SJSA1 (cell line): ENCODE measurements around the gene PRR33. TPM values are rescaled to one million over a fixed set of nuclear protein-coding genes. Genes with fewer than 3 reads are reported as not detected.

Source experiments
- DNase-seq, 2 experiments: peaks; one replicate each; pipeline ENCODE4 v3.0.0-alpha.2; 2015 to 2020; ENCODE audit warnings: low spot score in 2 of 2, low read depth in 1 of 2
- H3K27ac ChIP-seq: fragments of 250-450 bp; sonication (Bioruptor Pico); 2 replicates; pipeline ENCODE4 v1.5.1; 2020; ENCODE audit warnings: mild to moderate bottlenecking, moderate library complexity
- H3K27me3 ChIP-seq: fragments of 250-450 bp; sonication (Bioruptor Pico); replicated peaks from 2 replicates; pipeline ENCODE4 v1.5.1; 2020; ENCODE audit warnings: mild to moderate bottlenecking, moderate library complexity
- H3K36me3 ChIP-seq: fragments of 250-450 bp; sonication (Bioruptor Pico); 2 replicates; pipeline ENCODE4 v1.5.1; 2020; ENCODE audit warnings: mild to moderate bottlenecking
- H3K4me1 ChIP-seq: fragments of 250-450 bp; sonication (Bioruptor Pico); replicated peaks from 2 replicates; pipeline ENCODE4 v1.6.1; 2021; ENCODE audit warnings: mild to moderate bottlenecking
- H3K4me3 ChIP-seq: fragments of 250-450 bp; sonication (Bioruptor Pico); 2 replicates; pipeline ENCODE4 v1.5.1; 2020; ENCODE audit warnings: mild to moderate bottlenecking
- H3K9me3 ChIP-seq: fragments of 250-450 bp; sonication (Bioruptor Pico); replicated peaks from 2 replicates; pipeline ENCODE4 v1.5.1; 2020; ENCODE audit warnings: mild to moderate bottlenecking
- total RNA-seq: library from RNA; depleted of rRNA; stranded (reverse); fragments of >200 nt; shearing (Covaris generic); gene quantifications from 2 replicates; pipeline ENCODE4 v1.2.3, GENCODE V29; 2014

Gene PRR33
- total RNA-seq, 1 experiment from 2014 or later: not detected

GRCh38 chr11:1916132-1916985 is 24.7 kb upstream of the PRR33 start:
- no peaks in the 10 kb centered on the region for H3K36me3 ChIP-seq
- peaks cover 7% of the 10 kb centered on the region for H3K4me1 ChIP-seq
- DNase-seq: no peak
- no peak overlapping the region for H3K4me3 ChIP-seq
- no peaks in the 10 kb centered on the region for H3K9me3 ChIP-seq
- no peaks in the 10 kb centered on the region for H3K27me3 ChIP-seq
- H3K27ac ChIP-seq: no peak overlapping the region

GRCh38 chr11:1915795-1916131 is 24.1 kb upstream of the PRR33 start:
- H3K27me3 ChIP-seq: no peaks in the 10 kb centered on the region
- DNase-seq: no peak
- no peak overlapping the region for H3K4me3 ChIP-seq
- H3K36me3 ChIP-seq: no peaks in the 10 kb centered on the region
- H3K27ac ChIP-seq: no peak overlapping the region
- H3K9me3 ChIP-seq: no peaks in the 10 kb centered on the region
- H3K4me1 ChIP-seq: peaks cover under 1% of the 10 kb centered on the region

DNA sequence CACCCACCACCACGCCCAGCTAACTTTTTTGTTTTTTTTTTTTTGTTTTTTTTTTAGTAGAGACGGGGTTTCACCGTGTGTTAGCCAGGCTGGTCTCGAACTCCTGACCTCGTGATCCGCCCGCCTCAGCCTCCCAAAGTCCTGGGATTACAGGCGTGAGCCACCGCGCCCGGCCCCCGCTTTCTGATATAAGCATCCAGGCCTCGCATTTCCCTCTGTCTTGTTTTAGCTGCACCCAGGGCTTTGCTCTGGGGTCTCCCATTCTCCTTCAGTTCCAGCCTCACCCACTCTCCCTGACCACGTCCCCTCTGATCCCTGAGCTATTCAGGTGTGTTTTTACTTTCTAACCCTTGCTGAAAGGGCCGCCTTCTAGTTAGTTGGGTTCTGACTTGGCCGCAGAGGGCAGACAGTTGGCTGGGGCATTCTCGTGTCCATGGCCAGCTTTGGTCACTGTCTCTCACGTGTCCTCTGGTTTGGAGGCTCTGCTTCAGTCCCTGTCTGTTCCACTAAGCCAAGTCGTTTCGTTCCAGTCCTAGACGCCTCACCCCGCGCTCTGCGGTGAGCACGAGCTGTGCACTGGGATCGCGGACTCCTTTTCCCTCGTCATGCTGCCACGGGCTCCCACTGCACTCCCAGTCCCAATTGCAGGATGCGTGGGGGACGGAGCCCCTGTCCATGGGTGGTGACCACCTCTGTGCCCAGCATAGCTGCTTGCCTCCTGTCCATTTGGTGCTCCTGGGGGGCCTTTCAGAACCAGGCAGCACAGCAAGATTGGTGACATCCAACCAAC is 21.8 kb upstream of the PRR33 start:
- no peak overlapping the region for H3K27ac ChIP-seq
- H3K9me3 ChIP-seq: no peaks in the 10 kb centered on the region
- H3K36me3 ChIP-seq: no peaks in the 10 kb centered on the region
- no peaks in the 10 kb centered on the region for H3K27me3 ChIP-seq
- H3K4me1 ChIP-seq: peaks cover 8% of the 10 kb centered on the region; the same call in 1 of the 2 replicates
- no peak for DNase-seq
- no peak overlapping the region for H3K4me3 ChIP-seq

GRCh38 chr11:1912289-1912878 is 20.7 kb upstream of the PRR33 start:
- Histone ChIP-seq H3K4me3 (no peak overlapping the region), H3K27ac (no peak overlapping the region), H3K9me3 (no peaks in the 10 kb centered on the region), H3K4me1 (peaks cover 12% of the 10 kb centered on the region; the same call in 1 of the 2 replicates), H3K36me3 (no peaks in the 10 kb centered on the region), H3K27me3 (no peaks in the 10 kb centered on the region)
- no peak for DNase-seq

- Histone ChIP-seq H3K36me3 (no peaks in the 10 kb centered on the region), H3K9me3 (no peaks in the 10 kb centered on the region), H3K27ac (no peak overlapping the region), H3K27me3 (no peaks in the 10 kb centered on the region), H3K4me1 (peaks cover 30% of the 10 kb centered on the region), H3K4me3 (no peak overlapping the region)
- DNase-seq: no peak
Measured at GRCh38 chr11:1909524-1909923, 17.8 kb upstream of the PRR33 start.

DNA sequence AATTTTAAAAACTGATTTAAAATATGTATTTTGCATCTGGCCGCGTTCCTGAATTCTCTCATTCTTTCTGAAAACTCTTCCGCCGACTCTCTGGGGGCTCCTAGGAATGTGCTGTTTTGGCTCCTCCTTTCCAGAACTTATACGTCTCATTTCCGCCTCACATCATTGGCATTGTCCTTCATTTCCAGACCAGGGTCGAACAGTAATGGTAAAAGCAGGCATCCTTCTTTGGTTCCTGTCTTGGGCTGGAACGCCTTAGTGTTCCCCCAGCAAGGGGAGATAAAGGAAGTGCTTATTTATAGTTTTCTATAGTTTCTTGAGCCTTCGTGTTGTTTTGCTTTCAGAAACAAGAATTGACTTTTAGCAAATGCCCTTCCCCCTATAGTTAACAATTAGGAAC is 16.9 kb upstream of the PRR33 start:
- no peaks in the 10 kb centered on the region for H3K27me3 ChIP-seq
- H3K9me3 ChIP-seq: no peaks in the 10 kb centered on the region
- DNase-seq: peak in 1 of 2 experiments; percentile 12
- H3K36me3 ChIP-seq: no peaks in the 10 kb centered on the region
- H3K4me3 ChIP-seq: no peak overlapping the region
- peaks cover 30% of the 10 kb centered on the region for H3K4me1 ChIP-seq
- H3K27ac ChIP-seq: peak overlapping the region; percentile 2; the same call in 1 of the 2 replicates

DNA sequence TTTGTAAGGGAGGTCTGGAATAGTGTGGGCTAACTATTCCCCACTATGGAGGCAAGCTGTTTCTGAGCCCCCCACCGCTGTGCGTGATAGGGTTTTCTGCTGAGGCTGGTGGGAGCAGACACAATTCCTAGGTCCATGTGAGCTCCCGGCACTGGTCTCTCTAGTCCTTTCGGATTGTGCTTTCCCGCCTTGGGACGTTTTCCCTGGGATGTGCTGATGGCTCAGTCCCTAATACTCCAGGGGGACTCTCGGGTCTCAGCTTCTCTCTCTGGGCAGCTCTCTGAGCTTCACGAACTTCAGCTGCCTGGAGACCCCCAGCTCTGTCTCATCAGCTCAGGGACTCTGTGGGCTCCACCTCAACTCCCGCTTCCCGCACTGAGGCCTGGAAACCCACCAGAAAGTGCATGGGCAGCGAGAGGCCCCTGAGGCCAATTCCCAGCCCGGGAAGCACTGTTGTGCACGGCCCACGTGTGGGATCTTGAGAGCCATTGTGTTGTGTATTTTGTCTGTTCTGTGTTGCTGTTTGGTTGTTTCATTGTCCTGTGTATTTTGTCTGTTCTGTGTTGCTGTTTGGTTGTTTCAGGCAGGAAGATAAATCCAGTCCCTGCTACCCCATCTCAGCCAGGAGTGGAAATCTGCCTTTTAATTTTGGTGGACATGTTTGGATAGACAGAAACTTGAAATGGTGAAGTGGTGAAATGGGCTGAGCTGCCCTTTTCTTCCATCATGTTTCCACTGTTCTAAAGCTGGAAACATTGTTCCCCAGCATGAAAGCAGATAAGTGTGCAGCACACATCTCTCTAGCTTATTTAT is 15.1 kb upstream of the PRR33 start:
- Histone ChIP-seq H3K4me3 (no peak overlapping the region), H3K27ac (peak overlapping the region; percentile 52), H3K9me3 (no peaks in the 10 kb centered on the region), H3K27me3 (no peaks in the 10 kb centered on the region), H3K4me1 (peaks cover 30% of the 10 kb centered on the region), H3K36me3 (no peaks in the 10 kb centered on the region)
- peak in 1 of 2 experiments; percentile 10 for DNase-seq

DNA sequence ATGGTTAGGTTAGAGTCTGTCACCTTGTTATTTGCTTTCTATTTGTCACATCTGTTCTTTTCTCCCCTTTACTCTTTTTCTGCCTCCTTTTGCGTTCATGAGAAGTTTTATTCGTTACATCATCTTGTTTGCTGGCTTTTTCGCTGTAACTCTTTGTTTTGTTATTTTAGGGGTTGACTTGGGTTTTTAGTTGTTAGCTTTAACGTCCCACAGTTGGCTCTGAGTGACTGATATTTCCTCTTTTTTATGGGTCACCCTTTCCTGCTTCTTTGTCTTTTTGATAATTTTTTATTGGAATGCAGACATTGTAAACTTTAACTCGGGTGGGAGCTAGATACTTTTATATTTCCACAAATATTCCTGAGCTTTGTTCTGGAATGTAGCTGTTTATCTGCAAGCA is 14.5 kb upstream of the PRR33 start:
- H3K36me3 ChIP-seq: no peaks in the 10 kb centered on the region
- no peaks in the 10 kb centered on the region for H3K27me3 ChIP-seq
- peak in 1 of 2 experiments; percentile 57 for DNase-seq
- peaks cover 30% of the 10 kb centered on the region for H3K4me1 ChIP-seq
- H3K9me3 ChIP-seq: no peaks in the 10 kb centered on the region
- peak overlapping the region; percentile 52 for H3K27ac ChIP-seq
- H3K4me3 ChIP-seq: no peak overlapping the region

GRCh38 chr11:1899686-1900085 is 8.0 kb upstream of the PRR33 start:
- no peaks in the 10 kb centered on the region for H3K36me3 ChIP-seq
- no peaks in the 10 kb centered on the region for H3K9me3 ChIP-seq
- no peak overlapping the region for H3K27ac ChIP-seq
- H3K4me3 ChIP-seq: no peak overlapping the region
- H3K27me3 ChIP-seq: no peaks in the 10 kb centered on the region; the same call in 1 of the 2 replicates
- no peaks in the 10 kb centered on the region for H3K4me1 ChIP-seq
- DNase-seq: no peak

- H3K36me3 ChIP-seq: no peaks in the 10 kb centered on the region
- H3K9me3 ChIP-seq: no peaks in the 10 kb centered on the region
- no peaks in the 10 kb centered on the region; the same call in 1 of the 2 replicates for H3K27me3 ChIP-seq
- H3K27ac ChIP-seq: no peak overlapping the region
- no peak overlapping the region for H3K4me3 ChIP-seq
- DNase-seq: no peak
- no peaks in the 10 kb centered on the region for H3K4me1 ChIP-seq
Measured at GRCh38 chr11:1899090-1899489, 7.4 kb upstream of the PRR33 start.

DNA sequence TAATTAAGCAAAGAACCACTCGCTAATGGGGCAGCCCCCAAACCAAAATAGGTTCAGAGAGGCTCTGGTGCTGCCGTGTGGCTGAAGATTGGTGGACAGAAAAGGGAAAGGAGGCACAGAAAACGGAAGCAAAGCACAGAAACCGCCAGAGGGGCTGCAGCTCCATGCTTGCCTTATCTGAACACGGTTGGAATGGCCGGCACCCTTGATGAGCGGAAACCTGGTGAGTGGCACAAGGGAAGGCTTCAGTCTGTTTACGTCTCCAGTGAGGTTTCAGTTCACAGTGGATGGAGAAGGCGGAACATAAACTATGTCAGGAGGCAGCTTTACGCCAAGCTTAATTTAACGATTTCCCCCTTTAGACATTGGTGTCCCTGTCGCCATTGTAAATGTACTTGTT is 5.2 kb upstream of the PRR33 start:
- DNase-seq: no peak
- Histone ChIP-seq H3K36me3 (no peaks in the 10 kb centered on the region), H3K27ac (no peak overlapping the region), H3K4me3 (no peak overlapping the region), H3K4me1 (no peaks in the 10 kb centered on the region), H3K9me3 (no peaks in the 10 kb centered on the region), H3K27me3 (no peaks in the 10 kb centered on the region; the same call in 1 of the 2 replicates)

DNA sequence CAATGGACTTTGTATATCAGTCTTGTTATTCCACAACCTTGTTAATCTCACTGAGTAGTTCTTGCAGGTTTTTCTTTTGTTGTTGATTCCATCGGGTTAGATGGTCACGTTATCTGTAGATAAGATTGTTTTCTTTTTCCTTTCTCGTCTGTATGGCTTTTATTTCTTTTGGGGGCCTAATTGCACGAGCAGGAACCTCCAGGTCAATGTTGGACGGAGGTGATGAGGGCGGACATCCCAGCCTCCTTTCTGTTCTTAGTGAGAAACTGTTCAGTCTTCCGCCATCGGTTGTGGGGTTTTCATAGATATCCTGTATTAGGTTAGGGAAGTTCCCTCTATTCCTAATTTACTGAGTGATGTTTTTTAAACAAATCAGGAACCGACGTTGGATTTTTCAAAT is 4.8 kb upstream of the PRR33 start:
- Histone ChIP-seq H3K36me3 (no peaks in the 10 kb centered on the region), H3K27me3 (no peaks in the 10 kb centered on the region; the same call in 1 of the 2 replicates), H3K9me3 (no peaks in the 10 kb centered on the region)

GRCh38 chr11:1894759-1895158 is 3.1 kb upstream of the PRR33 start:
- DNase-seq: no peak
- H3K27me3 ChIP-seq: no peaks in the 10 kb centered on the region; the same call in 1 of the 2 replicates
- no peaks in the 10 kb centered on the region for H3K4me1 ChIP-seq
- no peaks in the 10 kb centered on the region for H3K36me3 ChIP-seq
- H3K27ac ChIP-seq: no peak overlapping the region
- no peaks in the 10 kb centered on the region for H3K9me3 ChIP-seq
- no peak overlapping the region for H3K4me3 ChIP-seq

More for the DNA sequence above, 4.8 kb upstream of the PRR33 start:
- no peak for DNase-seq
- Histone ChIP-seq H3K27ac (no peak overlapping the region), H3K4me1 (no peaks in the 10 kb centered on the region), H3K4me3 (no peak overlapping the region)
